ENCODE data around the gene GAPDHS.
A peak's percentile ranks its signal among the peaks of the same experiment; 100 is the strongest.

GAPDHS gene

GRCh38 chr19:35511337-35511736 is 21.9 kb upstream of the GAPDHS start:
- DNase-seq, result no peak

- peak in 1 of 2 experiments; percentile 7 for DNase-seq
Observed at GRCh38 chr19:35512831-35513627, 20.2 kb upstream of the GAPDHS start.

GRCh38 chr19:35513628-35514281 is 19.5 kb upstream of the GAPDHS start, which contains the start of gene DMKN:
DMKN (minus strand) TSS chr19:35513649; CDS start chr19:35513475, 174 bp downstream.
- no peak for DNase-seq

- no peak for DNase-seq
Observed at GRCh38 chr19:35514282-35514809, 18.9 kb upstream of the GAPDHS start.

GRCh38 chr19:35516310-35516709 is 16.9 kb upstream of the GAPDHS start:
- DNase-seq, result no peak

- no peak for DNase-seq
Observed at GRCh38 chr19:35517342-35517741, 15.9 kb upstream of the GAPDHS start.

GRCh38 chr19:35518313-35518712 is 14.9 kb upstream of the GAPDHS start:
- DNase-seq, result no peak

- DNase-seq, result no peak
Observed at GRCh38 chr19:35519291-35519690, 14.0 kb upstream of the GAPDHS start.

GRCh38 chr19:35521124-35521743 is 12.0 kb upstream of the GAPDHS start:
- DNase-seq, result no peak

GRCh38 chr19:35522745-35523327 is 10.4 kb upstream of the GAPDHS start:
- no peak for DNase-seq

- DNase-seq, result no peak
Observed at GRCh38 chr19:35524181-35524837, 8.9 kb upstream of the GAPDHS start.

- no peak for DNase-seq
Observed at GRCh38 chr19:35525873-35526272, 7.4 kb upstream of the GAPDHS start.

GRCh38 chr19:35528218-35529038 is 4.8 kb upstream of the GAPDHS start, which contains the start of gene SBSN:
SBSN (minus strand) TSS chr19:35528311; CDS start chr19:35528281, 30 bp downstream.
- no peak for DNase-seq

GRCh38 chr19:35529241-35530218 is 3.7 kb upstream of the GAPDHS start:
- no peak for DNase-seq

GRCh38 chr19:35531291-35531690 is 2.0 kb upstream of the GAPDHS start:
- no peak for DNase-seq

GRCh38 chr19:35533822-35534392 is 651 bp downstream of the GAPDHS start:
- DNase-seq, result no peak

- no peak for DNase-seq
Observed at GRCh38 chr19:35534803-35535480, 1.7 kb downstream of the GAPDHS start.

GRCh38 chr19:35539314-35539713 is 6.1 kb downstream of the GAPDHS start:
- no peak for DNase-seq

GRCh38 chr19:35539850-35540249 is 6.6 kb downstream of the GAPDHS start:
- DNase-seq, result no peak

Data from NCI-H446 (cell line).